DMS114 treated with DMSO at 0.1 percent for 48 hours (cell line): ENCODE results near the gene CDK17.

ENCODE experiments used
- DNase-seq: peaks from one replicate; lab custom pipeline; 2025; ENCODE audit not compliant: unreplicated experiment; lab: John Stamatoyannopoulos, UW

CDK17 gene

GRCh38 chr12:96241846-96242256 lies 158.4 kb downstream of the CDK17 start:
- DNase-seq: no peak

DNA sequence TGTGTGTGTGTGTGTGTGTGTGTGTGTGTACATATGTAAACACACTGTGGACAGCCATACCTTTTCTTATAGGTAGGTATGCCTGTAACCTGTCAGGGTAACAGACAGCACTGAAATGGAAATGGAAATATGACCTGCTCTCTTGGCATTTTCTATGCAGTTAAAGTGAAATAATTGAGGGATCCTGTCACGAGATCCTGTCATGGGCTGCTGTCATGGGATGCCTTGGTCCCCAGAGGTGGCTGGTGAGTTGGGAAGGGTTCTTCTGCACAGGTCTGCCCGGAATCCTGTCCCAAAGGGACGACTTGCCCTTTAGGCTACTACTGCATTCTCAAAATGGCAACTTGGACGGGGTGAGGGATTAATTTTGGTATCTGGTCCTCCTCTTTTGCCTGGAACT lies 158.8 kb downstream of the CDK17 start:
- no peak for DNase-seq

GRCh38 chr12:96240656-96241055 lies 159.6 kb downstream of the CDK17 start:
- DNase-seq: no peak

DNA sequence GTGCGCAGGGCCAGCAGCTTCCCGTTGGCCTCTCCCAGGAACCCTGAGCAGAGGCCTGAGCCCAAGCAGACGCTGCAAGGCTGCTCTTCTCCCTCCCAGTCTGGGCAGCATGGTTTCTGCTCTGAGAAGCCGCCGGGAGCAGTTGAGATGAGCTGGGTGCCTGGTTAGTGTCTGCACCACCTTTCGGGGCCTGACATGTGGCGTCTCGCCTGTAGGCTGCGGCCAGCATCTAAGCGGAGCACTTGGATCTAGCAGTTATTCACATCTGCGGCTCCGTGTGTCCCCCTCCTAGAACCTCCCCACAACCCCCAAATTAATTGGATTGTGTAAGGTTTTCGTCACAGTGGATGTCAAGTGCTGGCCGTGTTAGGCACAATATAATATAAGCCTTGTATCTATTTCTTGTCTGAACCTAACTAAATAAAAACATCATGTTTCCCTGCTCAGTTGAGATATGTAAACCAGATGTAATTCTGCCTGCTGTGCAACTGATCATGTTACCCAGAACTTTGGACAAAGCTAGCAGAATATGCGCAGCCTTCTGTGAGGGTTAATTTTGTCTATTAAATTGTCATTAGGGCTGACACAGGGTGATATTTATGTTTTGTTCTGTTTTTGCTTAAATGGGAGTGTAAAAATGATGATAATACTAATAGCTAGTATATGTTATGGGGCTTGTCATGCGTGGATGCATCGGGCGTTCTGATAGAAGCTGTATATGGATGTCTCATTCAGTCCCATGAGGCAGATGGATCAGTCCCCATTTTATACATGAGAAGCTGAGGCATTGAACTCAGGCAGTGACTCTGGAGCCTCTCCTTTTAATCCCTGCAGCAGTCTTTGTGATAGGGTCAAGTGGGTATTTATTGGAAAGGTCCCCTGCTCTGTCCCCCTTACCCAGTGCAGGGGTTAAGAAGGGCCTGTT lies 160.3 kb downstream of the CDK17 start:
- no peak for DNase-seq

GRCh38 chr12:96238336-96239047 lies 161.7 kb downstream of the CDK17 start:
- no peak for DNase-seq

- DNase-seq: no peak
Measured at GRCh38 chr12:96237465-96238077, 162.7 kb downstream of the CDK17 start.

- DNase-seq: no peak
Measured at GRCh38 chr12:96237035-96237434, 163.2 kb downstream of the CDK17 start.

DNA sequence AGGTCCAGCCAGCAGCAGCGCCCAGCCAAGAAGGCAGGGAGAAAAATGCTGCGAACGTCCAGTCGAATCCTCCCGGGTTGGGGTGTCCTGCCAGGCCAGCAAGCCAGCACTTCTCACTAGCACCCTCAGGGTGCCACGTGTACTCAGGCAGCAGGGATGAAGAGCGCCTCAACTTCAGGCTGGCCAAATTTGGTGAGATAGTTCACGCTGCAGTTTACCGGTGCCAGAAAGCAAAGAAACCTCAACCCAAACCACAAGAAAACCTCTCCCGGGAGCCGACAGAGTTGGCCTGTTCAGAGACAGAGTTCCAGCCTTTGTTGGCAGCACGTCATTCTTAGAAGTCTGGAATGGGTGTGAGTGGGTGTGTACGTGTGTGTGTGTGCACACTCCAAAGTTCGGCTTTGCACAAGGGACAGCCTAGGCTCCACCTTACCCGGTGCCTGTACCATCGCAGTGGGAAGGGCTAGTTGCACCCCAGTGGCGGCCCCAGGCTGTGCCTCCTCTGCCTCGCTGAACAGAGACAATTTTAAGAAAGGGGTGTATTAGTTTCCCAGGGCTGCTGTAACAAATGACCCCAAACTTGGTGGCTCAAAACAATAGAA lies 163.9 kb downstream of the CDK17 start:
- DNase-seq: no peak

DNA sequence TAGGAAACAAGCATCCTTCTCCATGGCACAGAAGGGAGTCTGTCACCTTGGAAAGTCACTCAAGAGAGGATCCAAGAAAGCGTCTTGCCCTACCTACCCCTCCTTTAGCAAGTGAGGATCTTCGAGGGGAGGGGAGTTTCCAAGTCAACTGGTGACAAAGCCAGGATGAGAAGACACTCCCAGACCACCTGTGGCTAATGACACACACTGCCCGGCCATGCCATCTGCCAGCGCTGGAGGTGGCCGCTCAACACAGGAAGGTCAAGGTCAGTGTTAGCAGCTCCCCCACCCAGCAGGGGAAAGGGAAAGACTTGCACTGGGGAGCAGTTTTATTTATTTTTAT lies 164.8 kb downstream of the CDK17 start:
- no peak for DNase-seq

- DNase-seq: no peak
Measured at GRCh38 chr12:96234591-96235483, 165.4 kb downstream of the CDK17 start.

- no peak for DNase-seq
Measured at GRCh38 chr12:96233939-96234461, 166.2 kb downstream of the CDK17 start.

GRCh38 chr12:96233168-96233567 lies 167.1 kb downstream of the CDK17 start:
- DNase-seq: no peak

- DNase-seq: no peak
Measured at GRCh38 chr12:96230646-96231045, 169.6 kb downstream of the CDK17 start.

- DNase-seq: no peak
Measured at GRCh38 chr12:96228566-96229248, 171.5 kb downstream of the CDK17 start.
